SK-N-DZ (cell line): Measurements from ENCODE around the gene TXNDC17.
"Not testable (repeated sequence)": the region's sequence is repeated elsewhere in the genome, so short reads cannot be mapped to it uniquely, and the experiment has no call there.

ENCODE experiments used
- DNase-seq: peaks from one replicate; pipeline ENCODE4 v3.0.0-alpha.2; 2015; ENCODE audit warnings: low spot score
- small RNA-seq, 2 experiments: library from RNA; depleted of rRNA; stranded (forward); fragments of <200 nt; gene quantifications; one replicate each; pipeline ENCODE3, GENCODE V24; 2014

TXNDC17 gene

GRCh38 chr17:6683081-6683684 lies 42.3 kb downstream of the TXNDC17 start:
- DNase-seq, result no peak

GRCh38 chr17:6683730-6684459 lies 43.0 kb downstream of the TXNDC17 start:
- no peak for DNase-seq

GRCh38 chr17:6684460-6684783 lies 43.6 kb downstream of the TXNDC17 start:
- DNase-seq, result no peak

GRCh38 chr17:6684881-6685767 lies 44.3 kb downstream of the TXNDC17 start:
- DNase-seq, result no peak

GRCh38 chr17:6686026-6686425 lies 45.2 kb downstream of the TXNDC17 start:
- no peak for DNase-seq

- DNase-seq, result no peak
Measured at GRCh38 chr17:6688944-6689343, 48.1 kb downstream of the TXNDC17 start.

GRCh38 chr17:6690641-6691040 lies 49.8 kb downstream of the TXNDC17 start:
- no peak for DNase-seq

- no peak for DNase-seq
Measured at GRCh38 chr17:6691546-6691945, 50.7 kb downstream of the TXNDC17 start.

- DNase-seq, result not testable (repeated sequence)
Measured at GRCh38 chr17:6691958-6692357, 51.1 kb downstream of the TXNDC17 start.

Small RNAs within 50 kb of the gene (small RNA-seq; reads per million reads assigned to genes)
- gene MIR4520-1 (0 reads per million in 2 experiments), gene RNA5SP435 (0.10 to 0.40 reads per million in 2 experiments)
